ENCODE results near the gene THOC6. TPM values are rescaled to one million over a fixed set of nuclear protein-coding genes. Genes with fewer than 3 reads are reported as not detected.

THOC6 gene
- total RNA-seq, 1 experiment from 2014 or later: 76.5 TPM

DNA sequence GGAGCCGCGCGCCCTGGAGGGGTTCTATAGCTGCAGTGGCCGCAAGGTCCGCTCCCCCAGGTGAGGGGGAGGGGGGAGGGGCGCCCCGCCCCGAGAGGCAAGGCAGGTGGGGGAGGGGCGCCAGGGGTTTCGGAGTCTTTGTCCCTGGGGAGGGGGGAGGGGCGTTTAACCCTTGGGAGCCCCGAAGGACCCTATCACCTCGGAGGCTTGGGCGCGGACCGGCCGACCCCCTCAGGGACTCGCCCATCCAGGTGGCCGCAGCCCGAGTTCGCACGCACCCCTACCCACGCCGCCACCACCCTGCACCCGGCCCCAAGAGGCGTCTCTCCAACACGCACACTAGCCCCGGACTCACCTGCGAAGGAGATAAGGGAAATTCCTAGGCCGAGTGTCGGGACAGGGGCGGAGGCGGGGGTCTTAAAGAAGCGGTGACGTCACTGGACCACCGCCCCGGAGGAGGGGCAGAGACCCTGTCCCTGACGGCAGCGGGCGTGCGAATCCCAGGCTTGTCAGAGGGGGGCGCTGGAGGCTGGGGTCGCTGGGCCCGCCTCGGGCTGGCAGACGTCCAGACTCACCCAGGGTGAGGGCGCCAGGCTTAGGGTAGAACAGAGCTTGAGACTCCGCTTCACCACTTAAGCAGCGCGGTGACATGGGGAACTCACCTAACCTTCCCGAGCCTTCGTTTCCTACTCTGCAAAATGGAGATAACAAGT, 5.9 kb upstream of the THOC6 start, which contains the start of gene CLDN6 (continued):
- TF ChIP-seq, protein P1, sequence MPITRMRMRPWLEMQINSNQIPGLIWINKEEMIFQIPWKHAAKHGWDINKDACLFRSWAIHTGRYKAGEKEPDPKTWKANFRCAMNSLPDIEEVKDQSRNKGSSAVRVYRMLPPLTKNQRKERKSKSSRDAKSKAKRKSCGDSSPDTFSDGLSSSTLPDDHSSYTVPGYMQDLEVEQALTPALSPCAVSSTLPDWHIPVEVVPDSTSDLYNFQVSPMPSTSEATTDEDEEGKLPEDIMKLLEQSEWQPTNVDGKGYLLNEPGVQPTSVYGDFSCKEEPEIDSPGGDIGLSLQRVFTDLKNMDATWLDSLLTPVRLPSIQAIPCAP (CRISPR knock-in tag; IDR thresholded peaks at IDR 0.05): no peak
- TF ChIP-seq ETV6 (CRISPR knock-in tag; IDR thresholded peaks at IDR 0.05) (peak; percentile 77), IRF2 (CRISPR knock-in tag; IDR thresholded peaks at IDR 0.05; ENCODE audit: borderline replicate concordance, low read depth) (no peak), GABPB1 (CRISPR knock-in tag; IDR thresholded peaks at IDR 0.05) (no peak), KAT7 (CRISPR knock-in tag; IDR thresholded peaks at IDR 0.05; ENCODE audit: borderline replicate concordance) (no peak), ZNF416 (CRISPR knock-in tag; IDR thresholded peaks at IDR 0.05) (peak; percentile 12; the same call in 1 of the 2 replicates), ZNF396 (CRISPR knock-in tag; IDR thresholded peaks at IDR 0.05; ENCODE audit: borderline replicate concordance) (no peak), NFATC4 (CRISPR knock-in tag; IDR thresholded peaks at IDR 0.05) (no peak), CBFB (CRISPR knock-in tag; IDR thresholded peaks at IDR 0.05; ENCODE audit: low read depth) (peak; percentile 92), MYBL2 (CRISPR knock-in tag; IDR thresholded peaks at IDR 0.05) (no peak), GRHL2 (CRISPR knock-in tag; IDR thresholded peaks at IDR 0.05; ENCODE audit: insufficient replicate concordance, severe bottlenecking) (no peak), ATF1 (CRISPR knock-in tag; IDR thresholded peaks at IDR 0.05) (peak; percentile 65; the same call in 1 of the 2 replicates)
- TF ChIP-seq, protein P2, sequence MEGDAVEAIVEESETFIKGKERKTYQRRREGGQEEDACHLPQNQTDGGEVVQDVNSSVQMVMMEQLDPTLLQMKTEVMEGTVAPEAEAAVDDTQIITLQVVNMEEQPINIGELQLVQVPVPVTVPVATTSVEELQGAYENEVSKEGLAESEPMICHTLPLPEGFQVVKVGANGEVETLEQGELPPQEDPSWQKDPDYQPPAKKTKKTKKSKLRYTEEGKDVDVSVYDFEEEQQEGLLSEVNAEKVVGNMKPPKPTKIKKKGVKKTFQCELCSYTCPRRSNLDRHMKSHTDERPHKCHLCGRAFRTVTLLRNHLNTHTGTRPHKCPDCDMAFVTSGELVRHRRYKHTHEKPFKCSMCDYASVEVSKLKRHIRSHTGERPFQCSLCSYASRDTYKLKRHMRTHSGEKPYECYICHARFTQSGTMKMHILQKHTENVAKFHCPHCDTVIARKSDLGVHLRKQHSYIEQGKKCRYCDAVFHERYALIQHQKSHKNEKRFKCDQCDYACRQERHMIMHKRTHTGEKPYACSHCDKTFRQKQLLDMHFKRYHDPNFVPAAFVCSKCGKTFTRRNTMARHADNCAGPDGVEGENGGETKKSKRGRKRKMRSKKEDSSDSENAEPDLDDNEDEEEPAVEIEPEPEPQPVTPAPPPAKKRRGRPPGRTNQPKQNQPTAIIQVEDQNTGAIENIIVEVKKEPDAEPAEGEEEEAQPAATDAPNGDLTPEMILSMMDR (IDR thresholded peaks at IDR 0.05): peak; percentile 81

DNA sequence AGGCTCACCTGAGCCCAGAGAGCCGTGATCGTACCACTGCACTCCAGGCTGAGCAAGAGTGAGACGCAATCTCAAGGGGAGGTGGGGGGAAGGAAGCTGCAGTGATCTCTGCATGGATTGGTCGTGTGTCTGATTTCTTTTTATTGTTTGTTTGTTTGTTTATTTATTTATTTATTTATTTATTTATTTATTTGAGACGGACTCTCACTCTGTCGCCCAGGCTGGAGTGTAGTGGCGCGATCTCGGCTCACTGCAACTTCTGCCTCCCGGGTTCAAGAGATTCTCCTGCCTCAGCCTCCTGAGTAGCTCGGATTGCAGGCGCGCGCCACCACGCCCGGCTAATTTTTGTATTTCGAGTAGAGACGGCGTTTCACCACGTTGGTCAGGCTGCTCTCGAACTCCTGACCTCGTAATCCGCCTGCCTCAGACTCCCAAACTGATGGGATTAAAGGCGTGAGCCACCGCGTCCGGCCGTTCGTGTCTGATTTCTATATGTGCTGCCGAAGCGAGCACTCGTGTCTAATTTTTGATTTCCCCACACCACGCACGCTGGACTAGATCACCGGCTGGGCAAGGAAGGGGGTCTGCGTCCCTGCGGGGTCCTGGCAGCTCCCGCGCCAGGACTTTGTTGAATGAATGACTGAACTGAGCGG, 4.1 kb upstream of the THOC6 start:
- TF ChIP-seq, protein P3, sequence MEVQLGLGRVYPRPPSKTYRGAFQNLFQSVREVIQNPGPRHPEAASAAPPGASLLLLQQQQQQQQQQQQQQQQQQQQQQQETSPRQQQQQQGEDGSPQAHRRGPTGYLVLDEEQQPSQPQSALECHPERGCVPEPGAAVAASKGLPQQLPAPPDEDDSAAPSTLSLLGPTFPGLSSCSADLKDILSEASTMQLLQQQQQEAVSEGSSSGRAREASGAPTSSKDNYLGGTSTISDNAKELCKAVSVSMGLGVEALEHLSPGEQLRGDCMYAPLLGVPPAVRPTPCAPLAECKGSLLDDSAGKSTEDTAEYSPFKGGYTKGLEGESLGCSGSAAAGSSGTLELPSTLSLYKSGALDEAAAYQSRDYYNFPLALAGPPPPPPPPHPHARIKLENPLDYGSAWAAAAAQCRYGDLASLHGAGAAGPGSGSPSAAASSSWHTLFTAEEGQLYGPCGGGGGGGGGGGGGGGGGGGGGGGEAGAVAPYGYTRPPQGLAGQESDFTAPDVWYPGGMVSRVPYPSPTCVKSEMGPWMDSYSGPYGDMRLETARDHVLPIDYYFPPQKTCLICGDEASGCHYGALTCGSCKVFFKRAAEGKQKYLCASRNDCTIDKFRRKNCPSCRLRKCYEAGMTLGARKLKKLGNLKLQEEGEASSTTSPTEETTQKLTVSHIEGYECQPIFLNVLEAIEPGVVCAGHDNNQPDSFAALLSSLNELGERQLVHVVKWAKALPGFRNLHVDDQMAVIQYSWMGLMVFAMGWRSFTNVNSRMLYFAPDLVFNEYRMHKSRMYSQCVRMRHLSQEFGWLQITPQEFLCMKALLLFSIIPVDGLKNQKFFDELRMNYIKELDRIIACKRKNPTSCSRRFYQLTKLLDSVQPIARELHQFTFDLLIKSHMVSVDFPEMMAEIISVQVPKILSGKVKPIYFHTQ (CRISPR knock-in tag; IDR thresholded peaks at IDR 0.05): no peak
- TF ChIP-seq FOXP1 (CRISPR knock-in tag; IDR thresholded peaks at IDR 0.05; ENCODE audit: borderline replicate concordance) (no peak), RELA (CRISPR knock-in tag; IDR thresholded peaks at IDR 0.05; ENCODE audit: borderline replicate concordance) (no peak), HMGA2 (CRISPR knock-in tag; IDR thresholded peaks at IDR 0.05) (peak; percentile 5; the same call in 1 of the 2 replicates), ZNF317 (CRISPR knock-in tag; IDR thresholded peaks at IDR 0.05; ENCODE audit: borderline replicate concordance, low read depth) (no peak), ETV6 (CRISPR knock-in tag; IDR thresholded peaks at IDR 0.05) (no peak)
- no peak for ATAC-seq
- Mint-ChIP-seq H3K36me3 (peaks cover 23% of the 10 kb centered on the region), H3K4me1 (peaks cover 59% of the 10 kb centered on the region), H3K9me3 (no peaks in the 10 kb centered on the region), H3K27ac (peak overlapping the region; percentile 98), H3K27me3 (ENCODE audit: low read depth) (peaks cover 2% of the 10 kb centered on the region; the same call in 1 of the 2 replicates), H3K4me3 (peak overlapping the region; percentile 86)
- no peak for DNase-seq (ENCODE audit: low spot score)
- ChIA-PET POLR2A (interaction anchor here (0.6 to 17.1 kb wide), 12 partner anchors 10 to 89 kb away, joined by 3 to 502 read pairs (median 6); partner anchors contain the start of genes CLDN9 and ZSCAN10), CTCF (interaction anchor here (0.7 to 8.6 kb wide), 16 partner anchors 12 to 146 kb away, joined by 3 to 360 read pairs (median 4); partner anchors contain the start of genes CLDN9, FLYWCH1, KREMEN2 and ZSCAN10)

Measured in WTC11 (cell line).